SK-N-MC (cell line): ENCODE data around the gene BHLHA15.

ENCODE experiments used
- DNase-seq: peaks from one replicate; pipeline ENCODE4 v3.0.0-alpha.2; 2011; ENCODE audit warnings: low read depth, low spot score
- H3K27ac ChIP-seq: fragments of 200-600 bp; sonication (generic); 2 replicates; pipeline ENCODE4 v1.5.1; 2016; ENCODE audit warnings: mixed run types
- H3K36me3 ChIP-seq: fragments of 200-600 bp; sonication (generic); 2 replicates; pipeline ENCODE4 v1.6.1; 2017; ENCODE audit warnings: antibody characterized with exemption, low read length, mixed read lengths; ENCODE audit not compliant: insufficient read depth
- H3K4me3 ChIP-seq: fragments of 200-600 bp; sonication (generic); 2 replicates; pipeline ENCODE4 v1.5.1; 2016
- H3K9ac ChIP-seq: fragments of 200-600 bp; sonication (generic); 2 replicates; pipeline ENCODE4 v1.8.0; 2017; ENCODE audit warnings: mixed run types, mixed read lengths; ENCODE audit not compliant: insufficient read length
- H3K9me3 ChIP-seq: fragments of 200-600 bp; sonication (generic); 2 replicates; pipeline ENCODE4 v1.6.1; 2017; ENCODE audit warnings: low read depth, mild to moderate bottlenecking, antibody characterized with exemption, low read length, moderate library complexity, mixed read lengths
- EZH2 ChIP-seq: fragments of 200-600 bp; sonication (generic); IDR thresholded peaks from one replicate; pipeline ENCODE4 v1.6.1; 2017; ENCODE audit warnings: antibody characterized with exemption
- FOXP2 ChIP-seq: optimal IDR thresholded peaks from 2 replicates; pipeline ENCODE3; 2011; ENCODE audit warnings: mild to moderate bottlenecking, moderate library complexity; ENCODE audit not compliant: insufficient read depth; ENCODE audit errors: extremely low read length, control extremely low read depth
- POLR2AphosphoS5 ChIP-seq: IDR thresholded peaks from 2 replicates; pipeline ENCODE4 v1.6.1; 2012; ENCODE audit warnings: mild to moderate bottlenecking, low read depth, low read length, borderline replicate concordance

BHLHA15 gene

GRCh38 chr7:98233219-98234070 is 22.2 kb downstream of the BHLHA15 start:
- no peaks in the 10 kb centered on the region for H3K9me3 ChIP-seq
- H3K4me3 ChIP-seq, result no peak overlapping the region
- no peak overlapping the region for H3K27ac ChIP-seq
- no peak for TF ChIP-seq EZH2
- no peak for TF ChIP-seq POLR2AphosphoS5
- no peak for TF ChIP-seq FOXP2
- no peaks in the 10 kb centered on the region for H3K36me3 ChIP-seq
- DNase-seq, result no peak
- H3K9ac ChIP-seq, result no peak overlapping the region

DNA sequence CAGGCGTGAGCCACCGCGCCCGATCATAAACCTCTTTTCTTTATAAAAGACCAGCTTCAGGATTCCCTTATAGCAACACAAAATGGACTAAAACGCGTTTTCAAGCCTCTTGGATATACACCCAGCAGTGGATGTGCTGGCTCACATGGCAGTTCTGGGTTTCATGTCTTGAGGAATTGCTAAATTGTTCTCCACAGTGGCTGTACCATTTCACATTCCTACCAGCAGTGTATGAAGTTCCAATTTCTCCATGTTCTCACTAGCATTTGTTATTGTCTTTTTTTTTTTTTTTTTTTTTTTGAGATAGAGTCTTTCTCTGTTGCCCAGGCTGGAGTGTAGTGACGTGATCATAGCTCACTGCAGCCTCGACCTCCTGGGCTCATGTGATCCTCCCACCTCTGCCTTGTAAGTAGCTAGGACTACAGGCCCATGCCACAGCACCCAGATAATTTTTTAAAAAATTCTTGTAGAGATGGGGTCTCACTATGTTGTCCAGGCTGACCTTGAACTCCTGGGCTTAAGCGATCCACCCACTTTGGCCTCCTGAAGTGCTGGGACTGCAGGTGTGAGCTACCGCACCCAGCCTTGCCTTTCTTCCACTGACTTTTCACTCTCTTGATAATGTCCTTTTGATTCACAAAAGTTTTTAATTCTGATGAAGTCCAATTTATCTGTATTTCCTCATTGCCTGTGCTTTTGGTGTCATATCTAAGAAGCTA is 23.3 kb downstream of the BHLHA15 start:
- DNase-seq, result no peak
- no peak overlapping the region for H3K9ac ChIP-seq

DNA sequence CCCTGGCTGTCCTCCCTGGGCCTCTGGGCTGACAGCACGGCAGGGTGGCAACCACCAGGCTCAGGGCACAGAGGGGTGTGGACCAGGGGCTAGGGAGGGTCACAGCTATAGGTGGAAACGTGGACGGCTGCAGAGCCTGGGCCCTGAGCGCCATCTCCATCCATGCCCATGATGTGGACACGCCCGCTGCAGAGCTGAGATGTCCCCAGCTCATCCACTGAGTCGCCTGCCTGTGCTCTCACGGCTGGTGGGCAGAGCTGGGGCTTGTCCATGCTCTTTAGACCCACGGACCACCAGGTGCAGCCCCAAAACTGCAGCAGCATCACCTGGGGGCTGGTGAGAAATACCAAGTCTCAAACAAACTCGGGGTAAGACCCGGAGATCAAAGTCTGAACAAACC is 24.7 kb downstream of the BHLHA15 start:
- TF ChIP-seq POLR2AphosphoS5, result no peak
- TF ChIP-seq FOXP2, result no peak
- TF ChIP-seq EZH2, result no peak
- no peaks in the 10 kb centered on the region for H3K36me3 ChIP-seq
- no peak overlapping the region for H3K9ac ChIP-seq
- H3K27ac ChIP-seq, result no peak overlapping the region
- DNase-seq, result no peak
- H3K4me3 ChIP-seq, result no peak overlapping the region
- no peaks in the 10 kb centered on the region for H3K9me3 ChIP-seq

More for the DNA sequence above, 23.3 kb downstream of the BHLHA15 start:
- TF ChIP-seq FOXP2 (no peak), POLR2AphosphoS5 (no peak), EZH2 (no peak)
- H3K27ac ChIP-seq, result no peak overlapping the region
- H3K9me3 ChIP-seq, result no peaks in the 10 kb centered on the region
- no peak overlapping the region for H3K4me3 ChIP-seq
- no peaks in the 10 kb centered on the region for H3K36me3 ChIP-seq

GRCh38 chr7:98236355-98237185 is 25.3 kb downstream of the BHLHA15 start:
- Histone ChIP-seq H3K27ac (no peak overlapping the region), H3K9ac (no peak overlapping the region), H3K36me3 (no peaks in the 10 kb centered on the region), H3K4me3 (no peak overlapping the region), H3K9me3 (no peaks in the 10 kb centered on the region)
- no peak for TF ChIP-seq EZH2
- no peak for TF ChIP-seq POLR2AphosphoS5
- no peak for TF ChIP-seq FOXP2
- DNase-seq, result no peak

GRCh38 chr7:98238076-98238475 is 26.8 kb downstream of the BHLHA15 start:
- no peak for DNase-seq
- Histone ChIP-seq H3K27ac (no peak overlapping the region), H3K9me3 (no peaks in the 10 kb centered on the region), H3K9ac (no peak overlapping the region), H3K36me3 (no peaks in the 10 kb centered on the region), H3K4me3 (no peak overlapping the region)
- TF ChIP-seq FOXP2 (no peak), POLR2AphosphoS5 (no peak), EZH2 (no peak)

DNA sequence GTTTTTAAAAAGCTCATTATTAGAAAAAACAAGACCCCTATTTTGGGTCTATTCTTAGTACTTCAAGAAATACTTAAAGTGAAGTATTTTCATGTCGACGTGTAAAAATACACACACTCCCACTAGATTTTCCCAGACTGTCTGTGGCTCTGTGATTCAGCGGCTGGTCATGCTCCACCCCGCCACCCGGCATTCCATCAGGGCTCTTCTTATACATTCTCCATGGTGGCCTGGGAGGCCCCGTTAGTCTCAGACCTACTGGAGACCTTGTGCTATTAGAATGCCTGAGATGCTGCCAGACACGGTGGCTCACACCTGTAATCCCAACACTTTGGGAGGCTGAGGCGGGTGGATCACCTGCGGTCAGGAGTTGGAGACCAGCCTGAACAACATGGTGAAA is 27.7 kb downstream of the BHLHA15 start:
- no peak for DNase-seq
- no peak overlapping the region for H3K27ac ChIP-seq
- no peaks in the 10 kb centered on the region for H3K9me3 ChIP-seq
- H3K9ac ChIP-seq, result no peak overlapping the region
- no peaks in the 10 kb centered on the region for H3K36me3 ChIP-seq
- no peak for TF ChIP-seq EZH2
- TF ChIP-seq POLR2AphosphoS5, result no peak
- TF ChIP-seq FOXP2, result no peak
- H3K4me3 ChIP-seq, result no peak overlapping the region

DNA sequence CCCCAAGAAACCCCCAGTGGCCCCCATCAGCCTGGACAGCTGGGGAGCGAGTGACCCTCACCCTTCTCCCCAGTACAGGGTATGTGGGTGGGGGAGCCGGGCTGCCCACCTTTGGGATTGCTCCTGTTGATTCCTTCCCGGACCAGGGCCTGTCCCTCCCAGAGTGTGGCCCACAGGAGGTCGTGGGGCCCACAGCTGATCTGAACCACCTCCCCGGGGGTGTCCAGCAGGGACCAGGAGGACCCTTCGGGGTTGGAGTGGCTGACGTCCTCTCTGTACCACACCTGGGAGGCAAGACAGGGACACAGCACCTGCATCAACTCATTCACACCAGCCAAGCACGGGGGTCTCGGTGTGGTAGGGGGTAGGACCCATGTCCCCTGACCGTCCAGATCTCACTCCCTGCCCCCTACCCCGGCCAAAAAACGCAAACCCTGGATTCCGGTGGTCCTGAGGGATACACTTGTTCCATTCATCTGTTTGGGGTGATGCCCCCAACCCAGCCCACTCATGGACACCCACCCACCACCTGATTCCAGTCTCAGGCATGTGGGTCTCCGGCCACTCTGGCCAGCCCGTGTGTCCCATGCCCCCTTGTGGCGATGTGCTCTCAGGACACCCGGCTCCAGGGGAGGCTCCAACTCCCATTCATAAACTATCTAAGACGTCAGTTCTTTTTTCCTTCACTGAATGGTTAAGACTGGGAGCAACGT is 29.9 kb downstream of the BHLHA15 start:
- H3K9me3 ChIP-seq, result no peaks in the 10 kb centered on the region
- no peaks in the 10 kb centered on the region for H3K36me3 ChIP-seq
- H3K27ac ChIP-seq, result no peak overlapping the region
- H3K4me3 ChIP-seq, result no peak overlapping the region
- no peak overlapping the region for H3K9ac ChIP-seq
- TF ChIP-seq EZH2 (no peak), POLR2AphosphoS5 (no peak), FOXP2 (no peak)
- DNase-seq, result no peak
